Osteoblast (primary cell): ENCODE results near the gene POC1B. TPM values are rescaled to one million over a fixed set of nuclear protein-coding genes. Genes with fewer than 3 reads are reported as not detected.

Experiments used
- DNase-seq: peaks from one replicate; pipeline ENCODE4 v3.0.0; 2011; ENCODE audit warnings: low spot score, mixed read lengths; ENCODE audit not compliant: insufficient read length; ENCODE audit errors: missing footprints
- H2AFZ ChIP-seq: 2 replicates; pipeline ENCODE4 v1.6.0; 2011; ENCODE audit warnings: mild to moderate bottlenecking, low read length
- H3K27ac ChIP-seq: 2 replicates; pipeline ENCODE4 v1.5.1; 2011; ENCODE audit warnings: mild to moderate bottlenecking, low read depth, low read length, moderate library complexity
- H3K27me3 ChIP-seq: 2 replicates; pipeline ENCODE4 v1.6.0; 2012; ENCODE audit warnings: mild to moderate bottlenecking, control low read depth, inconsistent platforms, low read length, moderate library complexity; ENCODE audit not compliant: insufficient read depth
- H3K36me3 ChIP-seq: 2 replicates; pipeline ENCODE4 v1.5.1; 2011; ENCODE audit warnings: mild to moderate bottlenecking, low read length, control low read depth, moderate library complexity; ENCODE audit not compliant: insufficient read depth
- H3K4me1 ChIP-seq: 2 replicates; pipeline ENCODE4 v1.5.1; 2011; ENCODE audit warnings: mild to moderate bottlenecking, low read length, control low read depth, moderate library complexity; ENCODE audit not compliant: insufficient read depth
- H3K4me2 ChIP-seq: 2 replicates; pipeline ENCODE4 v1.6.0; 2011; ENCODE audit warnings: mild to moderate bottlenecking, low read length; ENCODE audit not compliant: insufficient read depth
- H3K4me3 ChIP-seq: fragments of 200-600 bp; sonication (generic); 3 replicates; pipeline ENCODE4 v1.5.1; 2012; ENCODE audit warnings: mild to moderate bottlenecking, low read length, inconsistent platforms; ENCODE audit not compliant: insufficient read depth
- H3K79me2 ChIP-seq: 2 replicates; pipeline ENCODE4 v1.6.0; 2012; ENCODE audit warnings: mild to moderate bottlenecking, low read length, control low read depth, inconsistent platforms; ENCODE audit not compliant: insufficient read depth
- H3K9me3 ChIP-seq: 2 replicates; pipeline ENCODE4 v1.5.1; 2011; ENCODE audit warnings: low read depth, low read length, control low read depth
- H4K20me1 ChIP-seq: 2 replicates; pipeline ENCODE4 v1.6.0; 2012; ENCODE audit warnings: mild to moderate bottlenecking, low read length, control low read depth; ENCODE audit not compliant: insufficient read depth
- total RNA-seq: library from RNA; depleted of rRNA; stranded (reverse); fragments of >200 nt; gene quantifications from 2 replicates; pipeline ENCODE4 v1.2.3, GENCODE V29; 2012
- TF ChIP-seq, protein P1 (sequence below): IDR thresholded peaks from 2 replicates; pipeline ENCODE4 v1.5.1; 2011; ENCODE audit warnings: mild to moderate bottlenecking, low read depth, low read length, moderate library complexity; ENCODE audit errors: extremely low read depth

POC1B gene
- total RNA-seq, 1 donor: 10.9 TPM

DNA sequence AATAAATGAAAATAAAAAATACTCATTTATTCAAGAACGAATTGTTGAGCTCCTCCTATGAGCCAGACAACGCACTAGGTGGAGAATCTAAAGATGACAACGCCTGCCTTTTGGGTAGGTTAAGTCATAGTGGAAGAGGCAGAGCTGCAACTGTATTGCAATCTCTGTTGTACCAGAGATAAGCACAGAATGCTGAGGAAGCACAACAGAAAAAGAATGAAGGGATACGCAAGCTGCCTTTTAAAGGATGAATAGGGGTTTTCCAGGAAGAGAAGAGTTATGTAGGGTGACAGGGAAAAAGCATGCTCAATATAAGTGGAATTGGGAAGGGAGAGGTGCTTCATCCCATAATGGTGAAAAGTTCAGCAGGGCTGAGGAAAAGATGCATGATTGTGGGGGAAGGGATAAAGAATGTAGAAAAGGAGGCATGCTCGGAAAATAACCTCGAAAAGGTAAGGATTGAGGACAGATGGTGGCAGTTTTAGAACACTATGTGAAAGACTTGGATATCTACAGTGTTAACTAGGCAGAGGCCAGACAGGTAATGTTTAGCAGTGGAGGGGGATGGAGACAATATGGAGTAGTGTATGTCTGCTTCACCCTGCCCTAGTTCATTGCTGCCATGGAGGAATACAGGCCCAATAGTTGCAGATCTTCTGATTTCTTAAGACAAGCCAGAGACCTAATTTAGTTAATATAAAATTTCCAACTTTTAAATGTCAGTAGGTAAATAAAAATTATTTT lies 109.6 kb downstream of the POC1B start:
- Histone ChIP-seq H3K27me3 (no peaks in the 10 kb centered on the region), H3K79me2 (no peaks in the 10 kb centered on the region), H3K9me3 (no peaks in the 10 kb centered on the region), H2AFZ (no peak overlapping the region), H3K4me2 (no peak overlapping the region), H3K4me1 (peaks cover 23% of the 10 kb centered on the region), H3K36me3 (no peaks in the 10 kb centered on the region), H4K20me1 (no peaks in the 10 kb centered on the region), H3K4me3 (no peak overlapping the region), H3K27ac (no peak overlapping the region)
- TF ChIP-seq, protein P1, sequence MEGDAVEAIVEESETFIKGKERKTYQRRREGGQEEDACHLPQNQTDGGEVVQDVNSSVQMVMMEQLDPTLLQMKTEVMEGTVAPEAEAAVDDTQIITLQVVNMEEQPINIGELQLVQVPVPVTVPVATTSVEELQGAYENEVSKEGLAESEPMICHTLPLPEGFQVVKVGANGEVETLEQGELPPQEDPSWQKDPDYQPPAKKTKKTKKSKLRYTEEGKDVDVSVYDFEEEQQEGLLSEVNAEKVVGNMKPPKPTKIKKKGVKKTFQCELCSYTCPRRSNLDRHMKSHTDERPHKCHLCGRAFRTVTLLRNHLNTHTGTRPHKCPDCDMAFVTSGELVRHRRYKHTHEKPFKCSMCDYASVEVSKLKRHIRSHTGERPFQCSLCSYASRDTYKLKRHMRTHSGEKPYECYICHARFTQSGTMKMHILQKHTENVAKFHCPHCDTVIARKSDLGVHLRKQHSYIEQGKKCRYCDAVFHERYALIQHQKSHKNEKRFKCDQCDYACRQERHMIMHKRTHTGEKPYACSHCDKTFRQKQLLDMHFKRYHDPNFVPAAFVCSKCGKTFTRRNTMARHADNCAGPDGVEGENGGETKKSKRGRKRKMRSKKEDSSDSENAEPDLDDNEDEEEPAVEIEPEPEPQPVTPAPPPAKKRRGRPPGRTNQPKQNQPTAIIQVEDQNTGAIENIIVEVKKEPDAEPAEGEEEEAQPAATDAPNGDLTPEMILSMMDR: no peak
- no peak for DNase-seq

DNA sequence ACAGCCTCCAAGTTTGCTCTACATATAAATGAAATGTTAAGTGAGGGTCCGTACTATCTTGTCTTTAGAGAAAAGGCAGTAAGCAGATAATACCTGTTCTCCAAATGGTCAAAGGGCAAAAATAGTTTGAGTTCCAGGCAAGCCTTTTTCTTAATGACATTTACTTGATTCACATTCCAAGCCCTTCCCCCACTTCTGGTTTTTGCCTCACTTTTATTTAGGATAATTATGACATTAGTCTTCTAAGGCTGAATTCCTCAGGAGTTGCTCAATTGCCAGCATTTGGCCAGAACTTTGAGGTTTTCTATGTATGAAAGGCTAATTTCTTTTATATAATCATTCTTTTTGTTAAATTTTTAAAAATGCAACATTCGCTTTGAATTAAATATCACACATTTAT lies 111.0 kb downstream of the POC1B start:
- no peak overlapping the region for H2AFZ ChIP-seq
- H3K9me3 ChIP-seq: no peaks in the 10 kb centered on the region
- no peak overlapping the region for H3K27ac ChIP-seq
- H3K27me3 ChIP-seq: no peaks in the 10 kb centered on the region
- TF ChIP-seq, protein P1: no peak
- H3K36me3 ChIP-seq: no peaks in the 10 kb centered on the region
- peak; percentile 77 for DNase-seq
- peaks cover 23% of the 10 kb centered on the region for H3K4me1 ChIP-seq
- peak overlapping the region; percentile 27 for H3K4me2 ChIP-seq
- no peaks in the 10 kb centered on the region for H3K79me2 ChIP-seq
- H3K4me3 ChIP-seq: no peak overlapping the region
- H4K20me1 ChIP-seq: no peaks in the 10 kb centered on the region

DNA sequence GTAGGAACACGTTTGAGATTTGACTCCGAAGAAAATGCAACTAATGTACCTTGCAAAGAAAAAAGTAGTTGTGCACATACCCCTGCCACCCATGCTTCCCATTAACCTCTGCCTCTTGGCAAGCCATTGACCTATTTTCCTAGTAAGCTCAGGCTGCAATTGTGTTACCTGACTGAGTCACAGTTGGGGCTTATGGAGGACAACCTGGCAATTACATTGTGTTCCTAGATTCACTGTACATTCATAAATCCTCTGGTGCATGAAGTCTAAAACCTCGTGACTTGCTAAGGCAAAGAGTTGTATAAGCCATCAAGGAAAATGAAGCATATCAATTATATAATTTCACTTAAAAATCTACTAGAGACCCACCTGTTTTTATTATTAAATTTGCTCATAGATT lies 111.5 kb downstream of the POC1B start:
- no peaks in the 10 kb centered on the region for H3K27me3 ChIP-seq

DNA sequence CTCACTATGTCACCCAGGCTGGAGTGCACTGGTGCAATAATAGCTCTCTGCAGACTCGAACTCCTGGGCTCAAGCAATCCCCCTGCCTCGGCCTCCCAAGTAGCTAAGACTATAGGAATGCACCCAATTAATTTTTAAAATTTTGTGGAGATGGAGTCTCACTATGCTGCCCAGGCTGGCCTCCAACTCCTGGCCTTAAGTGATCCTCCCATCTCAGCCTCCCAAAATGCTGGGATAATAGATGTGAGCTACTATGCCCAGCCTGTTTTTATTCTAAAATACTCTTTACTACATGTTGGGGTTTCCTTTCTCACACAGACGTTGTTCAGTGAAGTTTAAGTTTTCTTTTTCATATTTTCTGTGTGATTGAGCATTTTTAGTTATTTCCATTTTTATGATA lies 112.6 kb downstream of the POC1B start:
- H3K4me1 ChIP-seq: peaks cover 23% of the 10 kb centered on the region
- TF ChIP-seq, protein P1: no peak
- no peaks in the 10 kb centered on the region for H4K20me1 ChIP-seq
- H3K4me2 ChIP-seq: no peak overlapping the region
- H3K79me2 ChIP-seq: no peaks in the 10 kb centered on the region
- no peaks in the 10 kb centered on the region for H3K9me3 ChIP-seq
- no peak overlapping the region for H3K4me3 ChIP-seq
- no peaks in the 10 kb centered on the region for H3K36me3 ChIP-seq
- no peak overlapping the region for H3K27ac ChIP-seq
- H2AFZ ChIP-seq: no peak overlapping the region
- H3K27me3 ChIP-seq: no peaks in the 10 kb centered on the region
- DNase-seq: no peak

More for the DNA sequence above, 111.5 kb downstream of the POC1B start:
- H3K9me3 ChIP-seq: no peaks in the 10 kb centered on the region
- no peak overlapping the region for H3K4me2 ChIP-seq
- no peaks in the 10 kb centered on the region for H3K36me3 ChIP-seq
- H2AFZ ChIP-seq: no peak overlapping the region
- H3K79me2 ChIP-seq: no peaks in the 10 kb centered on the region
- H3K27ac ChIP-seq: no peak overlapping the region
- no peak for DNase-seq
- H3K4me3 ChIP-seq: no peak overlapping the region
- H4K20me1 ChIP-seq: no peaks in the 10 kb centered on the region
- TF ChIP-seq, protein P1: no peak
- peaks cover 23% of the 10 kb centered on the region for H3K4me1 ChIP-seq
